ENCODE results near the gene HPCA.

- TF ChIP-seq TAF7 (optimal IDR thresholded peaks at IDR 0.05; ENCODE audit: borderline replicate concordance, low read depth, low read length) = no peak
- no peak for TF ChIP-seq CHD2 (IDR thresholded peaks at IDR 0.05; ENCODE audit: low read length)
- TF ChIP-seq TCF12 (IDR thresholded peaks at IDR 0.05; ENCODE audit: low read depth, low read length) = no peak
- TF ChIP-seq PHF8 (conservative IDR thresholded peaks at IDR 0.05; ENCODE audit: low read depth, low read length) = no peak
- TF ChIP-seq YY1 (IDR thresholded peaks at IDR 0.05; ENCODE audit: low read depth, low read length) = no peak
- TF ChIP-seq POLR2A (IDR thresholded peaks at IDR 0.05; ENCODE audit: control extremely low read depth in 1 of 2, low read depth in 2 of 2, low read length in 2 of 2) = no peak
Measured at GRCh38 chr1:32888134-32888533, 1.8 kb downstream of the HPCA start.
